K562 (cell line): Measurements from ENCODE around the gene C10orf143. TPM values are rescaled to one million over a fixed set of nuclear protein-coding genes. Genes with fewer than 3 reads are reported as not detected.

Experiments used
- ATAC-seq: fragments of 200-7000 bp; cut with Tn5 transposase; 3 replicates; pipeline ENCODE4 v1.9.1; 2020; ENCODE audit warnings: moderate library complexity
- BruUV-seq: library from RNA; stranded (reverse); fragments of 400-500 nt; replicated peaks from 2 replicates; lab custom pipeline; 2021; lab: Mats Ljungman, UMichigan
- CTCF ChIA-PET: fragments of 300-600 bp; formaldehyde crosslinking; extraction: SDS; loops from one replicate; lab custom pipeline; 2021; ENCODE audit warnings: low intra/inter-chr PET ratio; lab: Yijun Ruan, JAX
- POLR2A ChIA-PET: fragments of 300-600, 350-650 bp; sonication (Branson Sonifier 250); formaldehyde crosslinking; extraction: SDS; loops from one replicate; lab custom pipeline; 2021; ENCODE audit warnings: antibody characterized with exemption, inconsistent platforms; lab: Yijun Ruan, JAX
- DNase-seq, 4 experiments: peaks; one replicate each; pipeline versions ENCODE4 v3.0.0 to v3.0.0-alpha.2; 2011 to 2018; ENCODE audit warnings: low spot score in 3 of 4, mixed read lengths in 3 of 4; ENCODE audit errors: extremely low read depth in 1 of 4
- FAIRE-seq: peaks from 2 replicates; lab custom pipeline; 2011; peaks lifted over from hg19 to GRCh38; lab: Jason Lieb, UNC
- H2AFZ ChIP-seq: 2 replicates; pipeline ENCODE4 v1.6.0; 2011; ENCODE audit warnings: low read depth, low read length, control low read depth, inconsistent platforms
- H3K27ac ChIP-seq: fragments of 200-600 bp; 3 replicates; pipeline ENCODE4 v1.8.0; 2011; ENCODE audit warnings: low read depth, mild to moderate bottlenecking, control low read depth, inconsistent platforms, low read length, moderate library complexity, mixed read lengths; ENCODE audit errors: extremely low read depth
- H3K27me3 ChIP-seq, 2 experiments: fragments of 300-600 bp in 1 of 2; 2 replicates in 1 of 2; 3 replicates in 1 of 2; pipeline versions ENCODE4 v1.6.0 to v1.8.0; 2011; ENCODE audit warnings: inconsistent platforms in 2 of 2, low read length in 2 of 2, mild to moderate bottlenecking in 1 of 2, mixed read lengths in 1 of 2, moderate library complexity in 1 of 2; ENCODE audit not compliant: control insufficient read depth in 2 of 2, insufficient read depth in 2 of 2
- H3K36me3 ChIP-seq: fragments of 300-600 bp; 3 replicates; pipeline ENCODE4 v1.8.0; 2011; ENCODE audit warnings: mild to moderate bottlenecking, low read length, inconsistent platforms; ENCODE audit not compliant: control insufficient read depth, insufficient read depth
- H3K4me1 ChIP-seq, 2 experiments: fragments of 200-600 bp in 1 of 2; replicated peaks in 1 of 2; 2 replicates in 1 of 2; 3 replicates in 1 of 2; pipeline versions ENCODE4 v1.5.1 to v1.8.0; 2011; ENCODE audit warnings: inconsistent platforms in 2 of 2, low read length in 2 of 2, mild to moderate bottlenecking in 1 of 2, mixed read lengths in 1 of 2, moderate library complexity in 1 of 2; ENCODE audit not compliant: control insufficient read depth in 2 of 2, insufficient read depth in 2 of 2
- H3K4me2 ChIP-seq: 2 replicates; pipeline ENCODE4 v1.6.1; 2011; ENCODE audit warnings: low read length, control low read depth, inconsistent platforms, mixed read lengths; ENCODE audit not compliant: insufficient read depth
- H3K4me3 ChIP-seq: fragments of 200-600 bp; sonication (generic), shearing (Covaris generic); 2 replicates; pipeline ENCODE4 v1.5.1; 2016; ENCODE audit warnings: control low read depth, inconsistent platforms
- H3K79me2 ChIP-seq: fragments of 200-600 bp; 3 replicates; pipeline ENCODE4 v1.8.0; 2011; ENCODE audit warnings: low read length, inconsistent platforms; ENCODE audit not compliant: control insufficient read depth, insufficient read depth
- H3K9ac ChIP-seq, 2 experiments: 2 replicates each; pipeline versions ENCODE4 v1.6.0 to v1.6.1; 2011; ENCODE audit warnings: low read depth in 2 of 2, low read length in 2 of 2, control low read depth in 1 of 2, inconsistent platforms in 1 of 2, mild to moderate bottlenecking in 1 of 2, mixed read lengths in 1 of 2; ENCODE audit not compliant: insufficient read depth in 1 of 2
- H3K9me1 ChIP-seq: one replicate; pipeline ENCODE4 v1.6.0; 2011; ENCODE audit warnings: inconsistent platforms, mild to moderate bottlenecking, low read length, moderate library complexity; ENCODE audit not compliant: control insufficient read depth, insufficient read depth
- H3K9me3 ChIP-seq: replicated peaks from 2 replicates; pipeline ENCODE4 v1.5.1; 2011; ENCODE audit warnings: low read depth, low read length, inconsistent platforms; ENCODE audit not compliant: control insufficient read depth, insufficient read depth
- H4K20me1 ChIP-seq: replicated peaks from 2 replicates; pipeline ENCODE4 v1.6.1; 2011; ENCODE audit warnings: low read length, inconsistent platforms, mixed read lengths; ENCODE audit not compliant: control insufficient read depth, insufficient read depth
- FOS ChIP-seq: IDR thresholded peaks from 3 replicates; pipeline ENCODE4 v1.6.1; 2011; ENCODE audit not compliant: insufficient read length; ENCODE audit errors: extremely low read depth
- HNRNPLL ChIP-seq: fragments of 200-400 bp; formaldehyde crosslinking; IDR thresholded peaks from 2 replicates; pipeline ENCODE4 v1.6.1; 2017; ENCODE audit warnings: low read length, low read depth, mild to moderate bottlenecking; ENCODE audit not compliant: poor library complexity, severe bottlenecking
- SREBF2 ChIP-seq: sonication (generic); formaldehyde crosslinking; IDR thresholded peaks from 2 replicates; pipeline ENCODE4 v1.4.0; 2020; ENCODE audit warnings: mild to moderate bottlenecking, missing genetic modification reagents
- TRIM24 ChIP-seq, 2 experiments: fragments of 450-650 bp; IDR thresholded peaks; 2 replicates each; pipeline ENCODE4 v1.6.1; 2016
- ZNF778 ChIP-seq: fragments of 450-650 bp; formaldehyde crosslinking; IDR thresholded peaks from 2 replicates; pipeline ENCODE4 v1.4.0; 2020; ENCODE audit warnings: mild to moderate bottlenecking, moderate library complexity
- WGBS: fragments of 100-300 bp; shearing (Covaris generic); methylation state at CpG from one replicate; pipeline ENCODE4 v1.1.6; 2016; ENCODE audit warnings: low coverage, mixed read lengths; ENCODE audit not compliant: insufficient coverage; ENCODE audit errors: missing lambda C conversion rate; 5-methylcytosine and 5-hydroxymethylcytosine counted together
- in situ Hi-C: fragments of 300-500 bp; cut with MboI; formaldehyde crosslinking; loops from 4 replicates; pipeline ENCODE4 v1.15.0; 2018; ENCODE audit warnings: inconsistent platforms, mixed read lengths
- intact Hi-C: fragments of 100-400 bp; cut with micrococcal nuclease; formaldehyde crosslinking; loops from 2 replicates; pipeline ENCODE4 v1.14.2; 2022
- polyA plus RNA-seq, 8 experiments: library from polyadenylated mRNA; depleted of rRNA in 4 of 8; stranded (reverse) in 5 of 8; unstranded in 3 of 8; fragments of >200 nt; fragmentation: Nextera tagmentation in 2 of 8; fragmentation: Illumina TruSeq in 1 of 8; extraction: Ambion mirVana in 2 of 8; extraction: Trizol in 1 of 8; gene quantifications; 2 replicates each; pipeline versions ENCODE4 v1.2.1 to v1.2.3, GENCODE V29; 2011 to 2014; ENCODE audit warnings: inconsistent platforms in 1 of 8, missing spikeins in 1 of 8
- total RNA-seq, 7 experiments: library from RNA; depleted of rRNA in 6 of 7; stranded (reverse); fragments of >200 nt in 6 of 7; fragmentation: Illumina TruSeq in 2 of 7; extraction: Trizol in 2 of 7; gene quantifications; 2 replicates each; pipeline versions ENCODE4 v1.2.1 to v1.2.3, GENCODE V29; 2011 to 2021; ENCODE audit warnings: low replicate concordance in 1 of 7
- TF ChIP-seq, protein P1 (sequence below): fragments of 250-450 bp; sonication (Bioruptor Pico); IDR thresholded peaks from 2 replicates; pipeline ENCODE4 v1.5.0; 2021

C10orf143 gene
- total and polyA plus RNA-seq, 9 of the 15 experiments (the other 6 are each of a cell fraction or from before 2014, with no cell fraction given) = 0.07 to 0.42 (median 0.25) TPM; not detected in 2

DNA sequence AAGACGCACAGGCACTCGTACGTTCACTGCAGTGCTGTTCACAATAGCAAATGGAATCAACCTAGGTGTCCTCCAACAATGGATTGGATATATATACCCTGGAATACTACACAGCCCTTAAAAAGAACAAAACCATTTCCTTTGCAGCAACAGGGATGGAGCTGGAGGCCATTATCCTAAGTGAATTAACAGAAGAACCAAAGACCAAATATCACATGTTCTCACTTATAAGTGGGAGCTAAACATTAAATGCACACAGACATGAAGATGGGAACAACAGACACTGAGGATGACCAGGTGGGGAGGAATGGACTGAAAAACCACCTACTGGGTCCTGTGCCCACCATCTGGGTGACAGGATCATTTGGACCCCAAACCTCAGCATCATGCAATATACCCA, 94.5 kb downstream of the C10orf143 start:
- DNase-seq = no peak
- no peak overlapping the region for H3K4me2 ChIP-seq
- no peaks in the 10 kb centered on the region for H3K9me3 ChIP-seq
- no peak for ATAC-seq
- ChIA-PET POLR2A (no interaction called here), CTCF (no interaction called here)
- H3K79me2 ChIP-seq = no peaks in the 10 kb centered on the region
- H4K20me1 ChIP-seq = no peaks in the 10 kb centered on the region
- H3K27ac ChIP-seq = no peak overlapping the region
- no peaks in the 10 kb centered on the region for H3K9me1 ChIP-seq
- H3K36me3 ChIP-seq = no peaks in the 10 kb centered on the region
- no peak overlapping the region for H3K4me3 ChIP-seq
- FAIRE-seq = no peak
- in situ Hi-C loops (no loop called here), intact Hi-C loops (no loop called here)
- no peak overlapping the region for H2AFZ ChIP-seq
- H3K9ac ChIP-seq = no peak overlapping the region
- TF ChIP-seq ZNF778 (no peak), FOS (no peak), TRIM24 (IDR thresholded peaks at IDR 0.05) (no peak), SREBF2 (no peak), HNRNPLL (no peak)
- TF ChIP-seq, protein P1, sequence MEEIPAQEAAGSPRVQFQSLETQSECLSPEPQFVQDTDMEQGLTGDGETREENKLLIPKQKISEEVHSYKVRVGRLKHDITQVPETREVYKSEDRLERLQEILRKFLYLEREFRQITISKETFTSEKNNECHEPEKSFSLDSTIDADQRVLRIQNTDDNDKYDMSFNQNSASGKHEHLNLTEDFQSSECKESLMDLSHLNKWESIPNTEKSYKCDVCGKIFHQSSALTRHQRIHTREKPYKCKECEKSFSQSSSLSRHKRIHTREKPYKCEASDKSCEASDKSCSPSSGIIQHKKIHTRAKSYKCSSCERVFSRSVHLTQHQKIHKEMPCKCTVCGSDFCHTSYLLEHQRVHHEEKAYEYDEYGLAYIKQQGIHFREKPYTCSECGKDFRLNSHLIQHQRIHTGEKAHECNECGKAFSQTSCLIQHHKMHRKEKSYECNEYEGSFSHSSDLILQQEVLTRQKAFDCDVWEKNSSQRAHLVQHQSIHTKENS (CRISPR knock-in tag) = no peak
- H3K4me1 ChIP-seq = no peaks in the 10 kb centered on the region
- BruUV-seq = no TSS peak
- peaks cover 10 to 41% of the 10 kb centered on the region in 2 experiments; a peak in 4 of 5 replicates for H3K27me3 ChIP-seq
- 0% methylated on average over 3 of the region's 3 CpGs for WGBS
